Measurements from ENCODE around the gene SH3PXD2A. TPM values are rescaled to one million over a fixed set of nuclear protein-coding genes. Genes with fewer than 3 reads are reported as not detected.
A peak's percentile ranks its signal among the peaks of the same experiment; 100 is the strongest.

The SH3PXD2A gene
- total RNA-seq, 1 experiment from 2014 or later, result 4.5 TPM

- Histone ChIP-seq H3K23me2 (ENCODE audit: insufficient read length, low read depth, low read length, poor library complexity, severe bottlenecking) (no peaks in the 10 kb centered on the region), H3K79me2 (ENCODE audit: insufficient read depth, low read length) (no peaks in the 10 kb centered on the region), H4K8ac (replicated peaks; ENCODE audit: insufficient read length, low read depth, low read length) (no peak overlapping the region), H3K27me3 (ENCODE audit: insufficient read depth, low read length) (no peaks in the 10 kb centered on the region), H4K20me1 (ENCODE audit: control insufficient read depth, insufficient read depth, insufficient read length) (no peaks in the 10 kb centered on the region), H2AK5ac (ENCODE audit: insufficient read length, low read length) (no peak overlapping the region), H3K56ac (ENCODE audit: insufficient read length, low read depth, low read length) (no peak overlapping the region), H4K91ac (ENCODE audit: insufficient read length, low read depth, low read length) (no peak overlapping the region), H3T11ph (ENCODE audit: low read length) (no peak overlapping the region), H3K79me1 (ENCODE audit: insufficient read depth, low read depth, low read length, poor library complexity, severe bottlenecking) (no peaks in the 10 kb centered on the region), H3K4me2 (ENCODE audit: insufficient read depth, insufficient read length, low read length) (no peak overlapping the region), H3K9me3 (ENCODE audit: control insufficient read depth, low read depth, low read length) (no peaks in the 10 kb centered on the region), H3K4ac (ENCODE audit: low read depth, low read length) (no peak overlapping the region), H3K4me1 (ENCODE audit: insufficient read depth, low read length) (peaks cover 2% of the 10 kb centered on the region; the same call in 1 of the 2 replicates), H2BK120ac (ENCODE audit: low read depth, low read length, poor library complexity, severe bottlenecking) (no peak overlapping the region), H3K27ac (ENCODE audit: insufficient read length, low read depth, low read length) (no peak overlapping the region), H3K18ac (ENCODE audit: insufficient read length, low read depth, low read length) (no peak overlapping the region), H2BK20ac (ENCODE audit: low read depth, low read length, poor library complexity, severe bottlenecking) (no peak overlapping the region), H3K23ac (ENCODE audit: insufficient read length, low read depth, low read length) (no peak overlapping the region), H4K5ac (ENCODE audit: insufficient read length, low read depth, low read length) (no peak overlapping the region), H2BK15ac (ENCODE audit: low read depth, low read length) (no peak overlapping the region), H2AFZ (ENCODE audit: low read length) (no peak overlapping the region), H3K14ac (ENCODE audit: insufficient read depth, low read length) (no peak overlapping the region), H2BK12ac (ENCODE audit: insufficient read length, low read depth, low read length) (no peak overlapping the region), H2BK5ac (ENCODE audit: insufficient read length, low read length) (no peak overlapping the region), H3K9ac (ENCODE audit: extremely low read depth, insufficient read length, low read length) (no peak overlapping the region)
- WGBS (ENCODE audit: extremely low coverage, insufficient read length, low lambda C conversion rate), result no CpG with 5 or more reads among the region's 4 CpGs
- Mint-ChIP-seq H3K9me3 (no peaks in the 10 kb centered on the region), H3K4me1 (peaks cover 32 to 41% of the 10 kb centered on the region in 2 experiments), H3K36me3 (ENCODE audit: insufficient read depth in 1 of 3, low read depth in 3 of 3) (peaks cover 0 to 4% (median 0%) of the 10 kb centered on the region in 3 experiments; a peak in 2 of 7 replicates), H3K4me3 (no peak overlapping the region), H3K27ac (0 out of 7 replicates have a peak overlapping the region, but pooled peaks of 1 of the 3 experiments have one; percentile 20), H3K27me3 (ENCODE audit: low read depth) (no peaks in the 10 kb centered on the region)
- TF ChIP-seq CTCF (conservative IDR thresholded peaks at IDR 0.05), result no peak
- DNase-seq, result no peak
Measured at GRCh38 chr10:103804871-103805270, 50.5 kb downstream of the SH3PXD2A start.

Measured in H9 (cell line).